Ovary (tissue), 3 donors: ENCODE data around the gene ETFA.

Experiments
- CTCF ChIP-seq, 3 donors: fragments of 450-650 bp in 2 of 3; fragments of 200-600 bp in 1 of 3; IDR thresholded peaks; one replicate each; pipeline versions ENCODE4 v1.5.1 to v1.8.0; 2016 to 2022; ENCODE audit warnings: antibody characterized with exemption in 3 of 3, mild to moderate bottlenecking in 1 of 3
- EP300 ChIP-seq: sonication (generic); formaldehyde crosslinking; IDR thresholded peaks from one replicate; pipeline ENCODE4 v1.6.1; 2017; ENCODE audit warnings: antibody characterized with exemption
- POLR2A ChIP-seq: fragments of 450-650 bp; IDR thresholded peaks from one replicate; pipeline ENCODE4 v1.6.1; 2017; ENCODE audit warnings: antibody characterized with exemption, mild to moderate bottlenecking, moderate library complexity
- donor health status: DM: no; HTN: no; CAD: no.

- TF ChIP-seq POLR2A (no peak), CTCF (IDR thresholded peaks at IDR 0.05) (no peak), EP300 (no peak)
These were observed 117.3 kb downstream of the ETFA start for GRCh38 chr15:76193934-76194333.
